Immature natural killer cell (primary cell): ENCODE measurements around the gene CDC42BPG. TPM values are rescaled to one million over a fixed set of nuclear protein-coding genes. Genes with fewer than 3 reads are reported as not detected.

ENCODE experiments used
- DNase-seq, 3 donors: peaks; one replicate each; pipeline ENCODE4 v3.0.0; 2022; ENCODE audit warnings: mixed read lengths in 1 of 3
- H3K27ac Mint-ChIP-seq, 6 donors: one replicate each; pipeline ENCODE4 v1.8.0; 2020; ENCODE audit warnings: mixed read lengths in 6 of 6, mild to moderate bottlenecking in 5 of 6, inconsistent platforms in 4 of 6, moderate library complexity in 3 of 6
- H3K27me3 Mint-ChIP-seq, 3 donors: one replicate each; pipeline ENCODE4 v1.8.0; 2020 to 2021; ENCODE audit warnings: low read depth in 3 of 3, mild to moderate bottlenecking in 3 of 3, mixed read lengths in 3 of 3, moderate library complexity in 3 of 3, inconsistent platforms in 1 of 3
- H3K36me3 Mint-ChIP-seq, 3 donors: one replicate each; pipeline ENCODE4 v1.8.0; 2020; ENCODE audit warnings: mixed read lengths in 3 of 3, inconsistent platforms in 2 of 3, mild to moderate bottlenecking in 2 of 3
- H3K4me1 Mint-ChIP-seq, 2 donors: one replicate each; pipeline ENCODE4 v1.8.0; 2020; ENCODE audit warnings: inconsistent platforms in 2 of 2, mild to moderate bottlenecking in 2 of 2, mixed read lengths in 2 of 2, moderate library complexity in 1 of 2
- H3K4me3 Mint-ChIP-seq, 5 donors: one replicate each; pipeline ENCODE4 v1.8.0; 2020; ENCODE audit warnings: mild to moderate bottlenecking in 5 of 5, mixed read lengths in 5 of 5, inconsistent platforms in 3 of 5, moderate library complexity in 3 of 5
- H3K9me3 Mint-ChIP-seq, 6 donors: one replicate each; pipeline ENCODE4 v1.8.0; 2020; ENCODE audit warnings: mild to moderate bottlenecking in 6 of 6, mixed read lengths in 6 of 6, inconsistent platforms in 4 of 6, moderate library complexity in 3 of 6
- polyA plus RNA-seq, 3 donors: library from polyadenylated mRNA; unstranded; fragments of 300-500 nt; fragmentation: Illumina TruSeq; gene quantifications; one replicate each; pipeline ENCODE4 v1.2.3, GENCODE V29; 2021

CDC42BPG gene
- polyA plus RNA-seq, 3 donors from 2014 or later: 0.13 to 0.22 TPM; not detected in 1

DNA sequence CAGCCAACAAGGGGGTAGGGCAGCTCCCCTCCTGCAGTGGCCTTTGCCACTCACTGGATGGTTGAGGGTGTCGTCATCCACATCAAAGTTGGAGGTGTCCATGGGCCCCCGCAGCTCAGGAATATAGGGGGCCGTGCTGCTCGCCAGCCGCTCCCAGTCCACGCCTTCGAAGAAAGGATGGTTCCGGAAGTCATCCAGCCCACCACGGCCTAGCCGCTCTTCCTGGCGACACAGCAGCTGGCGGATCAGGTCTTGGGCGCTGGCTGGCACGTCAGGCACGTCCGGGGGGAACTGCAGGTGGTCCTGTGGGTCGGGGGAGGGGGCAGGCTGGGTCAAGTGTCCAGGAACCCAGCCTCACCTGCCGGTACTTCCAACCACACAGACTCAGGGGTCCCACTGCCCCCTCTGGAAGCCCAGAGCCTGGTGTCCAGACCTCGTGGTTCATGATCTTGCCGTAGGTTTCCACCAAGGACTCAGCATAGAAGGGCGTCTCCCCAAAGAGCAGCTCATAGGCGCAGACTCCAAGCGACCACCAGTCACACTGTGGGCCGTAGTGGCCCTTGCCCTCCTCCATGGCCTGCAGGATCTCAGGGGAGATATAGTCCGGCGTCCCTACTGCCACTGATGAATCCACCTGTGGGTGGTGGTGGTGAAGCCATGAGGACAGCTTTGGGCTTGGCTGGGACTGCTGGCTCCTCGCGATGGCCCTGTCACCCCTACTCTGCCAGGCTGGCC lies 5.7 kb downstream of the CDC42BPG start:
- DNase-seq: no peak
- Mint-ChIP-seq H3K27ac (no peak overlapping the region), H3K4me1 (peaks cover 8 to 11% of the 10 kb centered on the region in 2 donors)

GRCh38 chr11:64837887-64838351 lies 6.5 kb downstream of the CDC42BPG start:
- no peak for DNase-seq
- no peaks in the 10 kb centered on the region for H3K9me3 Mint-ChIP-seq
- no peak overlapping the region for H3K27ac Mint-ChIP-seq
- H3K36me3 Mint-ChIP-seq: peaks cover 0 to 3% (median 0%) of the 10 kb centered on the region in 3 donors
- H3K4me1 Mint-ChIP-seq: peaks cover 6% of the 10 kb centered on the region in 2 donors
- no peak overlapping the region for H3K4me3 Mint-ChIP-seq
- H3K27me3 Mint-ChIP-seq: peaks cover 0 to 2% (median 0%) of the 10 kb centered on the region in 3 donors

More for the DNA sequence above, 5.7 kb downstream of the CDC42BPG start:
- Mint-ChIP-seq H3K27me3 (no peaks in the 10 kb centered on the region), H3K9me3 (no peaks in the 10 kb centered on the region), H3K4me3 (no peak overlapping the region), H3K36me3 (peaks cover 0 to 3% (median 0%) of the 10 kb centered on the region in 3 donors)

DNA sequence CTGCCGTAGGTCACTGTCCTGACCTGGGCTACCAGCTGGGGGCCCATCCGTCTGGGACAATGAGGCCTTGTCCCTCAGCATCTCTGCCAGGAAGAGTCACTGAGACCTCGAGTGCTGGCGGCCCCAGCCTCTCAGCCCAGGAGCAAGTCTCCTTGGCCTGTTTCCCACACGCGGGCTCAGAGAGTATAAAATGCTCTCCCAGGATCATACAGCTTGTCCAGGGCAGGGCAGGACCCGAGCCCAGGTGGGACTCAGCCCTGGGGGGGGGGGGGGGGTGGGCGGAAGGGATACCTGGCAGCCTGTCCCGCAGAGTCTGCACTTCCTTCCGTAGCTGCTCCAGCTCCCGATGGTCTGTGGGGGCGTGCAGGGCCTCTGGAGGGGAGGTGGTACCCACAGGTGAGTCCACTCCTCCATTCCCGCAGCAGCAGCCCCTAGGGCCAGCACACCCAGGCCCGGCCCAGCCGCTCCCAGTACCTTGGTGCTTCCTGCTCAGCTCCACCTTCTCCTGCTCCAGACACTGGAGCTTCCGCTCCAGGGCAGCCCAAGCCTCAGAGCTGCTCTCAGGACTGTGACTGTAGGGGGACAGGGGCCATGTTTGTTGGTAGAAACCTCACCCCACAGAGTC lies 7.9 kb downstream of the CDC42BPG start:
- Mint-ChIP-seq H3K27me3 (peaks cover 0 to 2% (median 0%) of the 10 kb centered on the region in 3 donors), H3K4me1 (peaks cover 6% of the 10 kb centered on the region in 2 donors), H3K36me3 (peaks cover 3% of the 10 kb centered on the region in 3 donors), H3K9me3 (no peaks in the 10 kb centered on the region), H3K27ac (peak overlapping the region in 1 of 6 donors; percentile 50), H3K4me3 (no peak overlapping the region)
- no peak for DNase-seq

- Mint-ChIP-seq H3K27me3 (peaks cover 0 to 2% (median 0%) of the 10 kb centered on the region in 3 donors), H3K9me3 (no peaks in the 10 kb centered on the region), H3K36me3 (peaks cover 3% of the 10 kb centered on the region in 3 donors), H3K27ac (no peak overlapping the region), H3K4me1 (peaks cover 6% of the 10 kb centered on the region in 2 donors), H3K4me3 (no peak overlapping the region)
- DNase-seq: no peak
Measured at GRCh38 chr11:64835616-64836447, 8.6 kb downstream of the CDC42BPG start.

DNA sequence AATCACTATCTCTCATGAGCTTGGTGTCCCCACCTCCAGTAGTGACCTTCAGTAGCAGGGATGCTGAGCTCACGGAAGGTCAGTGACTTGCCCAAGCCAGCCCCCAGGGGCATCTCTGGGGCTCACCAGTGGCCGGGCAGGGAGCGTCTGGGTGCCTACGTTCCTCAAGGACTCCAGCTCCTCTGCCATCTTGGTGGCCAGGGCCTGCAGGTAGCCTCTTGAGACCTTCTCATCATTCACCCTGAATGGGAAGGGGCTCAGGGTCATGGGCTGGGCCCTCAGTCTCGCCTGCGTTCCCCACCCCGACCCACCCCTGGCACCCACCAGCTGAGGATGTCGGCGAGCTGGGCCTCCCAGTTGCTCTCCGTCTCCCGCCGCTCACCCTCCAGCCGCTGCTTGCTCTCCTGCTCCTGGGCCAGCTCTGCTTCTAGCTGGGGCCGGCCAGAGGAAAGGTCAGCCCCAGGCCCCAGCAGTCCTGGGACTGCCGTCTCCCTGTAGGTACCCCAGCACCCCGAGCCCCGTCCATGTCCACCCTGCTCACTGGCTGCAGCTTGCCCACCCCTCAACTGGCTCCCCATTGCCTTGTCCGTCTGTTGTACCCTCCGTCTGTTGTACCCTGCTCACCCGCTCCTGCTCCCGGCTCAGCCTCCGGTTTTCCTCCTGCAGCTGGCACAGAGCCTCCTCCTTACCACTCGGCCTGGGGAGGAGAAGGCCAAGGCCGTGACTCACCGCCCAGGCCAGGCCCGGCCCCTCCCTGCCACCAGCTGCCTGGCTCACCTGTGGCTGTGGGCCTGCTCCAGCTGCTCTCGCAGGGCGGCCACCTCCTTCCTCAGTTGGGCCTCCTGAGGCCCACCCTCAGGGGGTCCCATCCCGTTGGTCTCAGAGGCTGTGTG lies 9.5 kb downstream of the CDC42BPG start:
- Mint-ChIP-seq H3K27ac (no peak overlapping the region), H3K9me3 (no peaks in the 10 kb centered on the region), H3K4me3 (no peak overlapping the region), H3K4me1 (peaks cover 6% of the 10 kb centered on the region in 2 donors), H3K36me3 (peaks cover 3% of the 10 kb centered on the region in 3 donors), H3K27me3 (peaks cover 0 to 2% (median 0%) of the 10 kb centered on the region in 3 donors)
- no peak for DNase-seq

GRCh38 chr11:64834031-64834722 lies 10.3 kb downstream of the CDC42BPG start:
- DNase-seq: no peak
- peaks cover 6% of the 10 kb centered on the region in 2 donors for H3K4me1 Mint-ChIP-seq
- H3K27ac Mint-ChIP-seq: no peak overlapping the region
- peaks cover 0 to 3% (median 3%) of the 10 kb centered on the region in 3 donors for H3K36me3 Mint-ChIP-seq
- H3K27me3 Mint-ChIP-seq: peaks cover 0 to 2% (median 0%) of the 10 kb centered on the region in 3 donors
- H3K9me3 Mint-ChIP-seq: no peaks in the 10 kb centered on the region
- H3K4me3 Mint-ChIP-seq: no peak overlapping the region

GRCh38 chr11:64833509-64833908 lies 10.9 kb downstream of the CDC42BPG start:
- Mint-ChIP-seq H3K4me1 (peaks cover 6% of the 10 kb centered on the region in 2 donors), H3K36me3 (peaks cover 0 to 3% (median 3%) of the 10 kb centered on the region in 3 donors), H3K27ac (no peak overlapping the region), H3K9me3 (no peaks in the 10 kb centered on the region), H3K27me3 (peaks cover 0 to 4% (median 0%) of the 10 kb centered on the region in 3 donors), H3K4me3 (no peak overlapping the region)
- no peak for DNase-seq

DNA sequence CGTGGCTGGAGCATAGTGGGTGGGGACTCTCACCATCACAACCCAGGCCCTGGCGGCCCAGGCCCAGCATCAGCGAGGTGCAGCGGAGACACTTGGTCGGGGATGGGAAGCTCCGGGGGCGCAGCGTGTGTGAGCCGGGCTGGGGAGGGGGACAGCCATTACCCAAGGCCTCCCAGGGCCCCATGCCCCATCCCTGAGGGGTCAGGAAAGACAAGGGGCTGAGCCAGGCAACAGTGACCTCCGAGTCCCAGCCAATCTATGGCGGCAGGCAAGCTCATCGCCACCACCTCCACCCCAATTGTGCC lies 11.3 kb downstream of the CDC42BPG start:
- H3K4me1 Mint-ChIP-seq: peaks cover 6% of the 10 kb centered on the region in 2 donors
- peaks cover 0 to 3% (median 3%) of the 10 kb centered on the region in 3 donors for H3K36me3 Mint-ChIP-seq
- H3K4me3 Mint-ChIP-seq: no peak overlapping the region
- H3K27ac Mint-ChIP-seq: no peak overlapping the region
- H3K27me3 Mint-ChIP-seq: peaks cover 0 to 4% (median 0%) of the 10 kb centered on the region in 3 donors
- DNase-seq: no peak
- no peaks in the 10 kb centered on the region for H3K9me3 Mint-ChIP-seq

DNA sequence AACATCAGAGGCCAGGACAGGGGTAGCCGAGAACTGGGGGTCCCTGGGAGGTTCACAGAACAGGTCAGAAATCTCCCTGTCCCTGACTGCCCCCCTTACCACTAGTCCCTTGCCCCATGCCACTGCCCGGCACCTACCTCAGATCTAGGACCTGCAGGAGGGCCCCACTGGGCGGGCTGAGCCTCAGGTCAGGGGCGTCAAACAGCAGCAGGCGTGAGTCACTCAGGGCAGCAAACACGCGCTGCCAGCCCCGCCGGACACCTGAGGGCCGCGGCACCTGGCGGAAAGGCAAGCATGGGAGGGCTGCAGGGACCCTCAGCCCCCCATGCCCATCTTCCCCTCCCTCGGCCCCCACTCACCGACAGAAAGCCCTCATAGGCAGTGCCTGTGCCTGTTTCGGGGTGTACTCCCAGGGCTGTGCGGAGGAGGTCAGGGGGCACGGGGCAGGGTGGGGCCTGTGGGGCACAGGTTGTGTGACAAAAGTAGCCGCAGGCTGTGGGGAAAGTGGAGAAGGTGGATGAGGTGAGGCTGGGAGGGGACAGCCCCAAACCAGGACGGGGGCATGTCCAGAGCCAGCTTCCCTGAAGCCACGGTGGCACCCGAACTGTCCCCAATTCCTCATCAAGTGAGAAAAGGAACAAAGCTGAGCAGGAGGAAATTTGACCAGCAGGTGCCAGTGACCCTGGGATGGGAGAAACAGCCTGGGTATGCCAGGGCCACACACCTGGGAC lies 11.8 kb downstream of the CDC42BPG start:
- peaks cover 0 to 4% (median 0%) of the 10 kb centered on the region in 3 donors for H3K27me3 Mint-ChIP-seq
- DNase-seq: no peak
- H3K4me1 Mint-ChIP-seq: peaks cover 6% of the 10 kb centered on the region in 2 donors
- H3K27ac Mint-ChIP-seq: no peak overlapping the region
- no peaks in the 10 kb centered on the region for H3K9me3 Mint-ChIP-seq
- peaks cover 0 to 5% (median 3%) of the 10 kb centered on the region in 3 donors for H3K36me3 Mint-ChIP-seq
- H3K4me3 Mint-ChIP-seq: no peak overlapping the region

GRCh38 chr11:64831411-64831891 lies 13.0 kb downstream of the CDC42BPG start:
- H3K9me3 Mint-ChIP-seq: no peaks in the 10 kb centered on the region
- H3K4me1 Mint-ChIP-seq: no peaks in the 10 kb centered on the region
- H3K36me3 Mint-ChIP-seq: peaks cover 0 to 6% (median 3%) of the 10 kb centered on the region in 3 donors
- no peak for DNase-seq
- peaks cover 0 to 4% (median 0%) of the 10 kb centered on the region in 3 donors for H3K27me3 Mint-ChIP-seq
- no peak overlapping the region for H3K27ac Mint-ChIP-seq
- H3K4me3 Mint-ChIP-seq: no peak overlapping the region

- peaks cover 0 to 4% (median 0%) of the 10 kb centered on the region in 3 donors for H3K27me3 Mint-ChIP-seq
- no peak overlapping the region for H3K4me3 Mint-ChIP-seq
Measured at GRCh38 chr11:64829536-64830251, 14.8 kb downstream of the CDC42BPG start.

More at GRCh38 chr11:64829536-64830251, 14.8 kb downstream of the CDC42BPG start:
- Mint-ChIP-seq H3K36me3 (peaks cover 0 to 6% (median 3%) of the 10 kb centered on the region in 3 donors), H3K4me1 (no peaks in the 10 kb centered on the region), H3K27ac (no peak overlapping the region), H3K9me3 (no peaks in the 10 kb centered on the region)
- no peak for DNase-seq
